Endothelial cell of umbilical vein (primary cell): ENCODE measurements around the gene FKBP2. TPM values are rescaled to one million over a fixed set of nuclear protein-coding genes. Genes with fewer than 3 reads are reported as not detected.

Experiments used
- BruUV-seq: library from RNA; stranded (reverse); fragments of 400-500 nt; replicated peaks from 2 replicates; lab custom pipeline; 2021; lab: Mats Ljungman, UMichigan
- CTCF ChIA-PET: fragments of 300-600, 350-600 bp; sonication (Branson Sonifier 250); formaldehyde crosslinking; loops from one replicate; lab custom pipeline; 2021; ENCODE audit warnings: antibody characterized with exemption, inconsistent platforms; lab: Charles Lee
- POLR2A ChIA-PET: fragments of 300-600, 350-600 bp; sonication (Branson Sonifier 250); formaldehyde crosslinking; loops from one replicate; lab custom pipeline; 2021; ENCODE audit warnings: antibody characterized with exemption, inconsistent platforms; lab: Charles Lee
- DNase-seq: peaks from one replicate; pipeline ENCODE4 v3.0.0-alpha.2; 2011; ENCODE audit warnings: low read depth, low spot score
- FAIRE-seq: peaks from 2 replicates; lab custom pipeline; 2011; peaks lifted over from hg19 to GRCh38; lab: Jason Lieb, UNC
- H2AFZ ChIP-seq: 2 replicates; pipeline ENCODE4 v1.6.0; 2012; ENCODE audit warnings: low read depth, low read length, control low read depth, inconsistent platforms
- H3K27ac ChIP-seq: 2 replicates; pipeline ENCODE4 v1.5.1; 2011; ENCODE audit warnings: low read depth, mild to moderate bottlenecking, control low read depth, low read length, moderate library complexity; ENCODE audit not compliant: insufficient read depth
- H3K27me3 ChIP-seq, 2 experiments: 2 replicates each; pipeline versions ENCODE4 v1.6.0 to v1.6.1; 2011; ENCODE audit warnings: low read length in 2 of 2, mixed read lengths in 1 of 2; ENCODE audit not compliant: control insufficient read depth in 2 of 2, insufficient read depth in 2 of 2
- H3K36me3 ChIP-seq, 2 experiments: 2 replicates in 1 of 2; 3 replicates in 1 of 2; pipeline ENCODE4 v1.5.1; 2011; ENCODE audit warnings: low read length in 2 of 2, mild to moderate bottlenecking in 1 of 2, moderate library complexity in 1 of 2; ENCODE audit not compliant: control insufficient read depth in 2 of 2, insufficient read depth in 2 of 2; ENCODE audit errors: extremely low read depth in 1 of 2
- H3K4me1 ChIP-seq: 3 replicates; pipeline ENCODE4 v1.5.1; 2011; ENCODE audit warnings: mild to moderate bottlenecking, low read length; ENCODE audit not compliant: control insufficient read depth, insufficient read depth; ENCODE audit errors: extremely low read depth
- H3K4me2 ChIP-seq: 2 replicates; pipeline ENCODE4 v1.6.1; 2011; ENCODE audit warnings: low read length, control low read depth, mixed read lengths; ENCODE audit not compliant: insufficient read depth
- H3K4me3 ChIP-seq, 3 experiments: fragments of 200-600 bp in 1 of 3; sonication (generic), shearing (Covaris generic) in 1 of 3; replicated peaks in 1 of 3; 2 replicates each; pipeline ENCODE4 v1.5.1; 2011 to 2016; ENCODE audit warnings: control low read depth in 3 of 3, low read length in 3 of 3, mild to moderate bottlenecking in 2 of 3, inconsistent platforms in 1 of 3, low read depth in 1 of 3, moderate library complexity in 1 of 3; ENCODE audit not compliant: insufficient read depth in 1 of 3
- H3K79me2 ChIP-seq: 2 replicates; pipeline ENCODE4 v1.6.0; 2012; ENCODE audit warnings: low read length, inconsistent platforms; ENCODE audit not compliant: control insufficient read depth, insufficient read depth
- H3K9ac ChIP-seq: replicated peaks from 2 replicates; pipeline ENCODE3; 2011; ENCODE audit warnings: low read length, control low read depth; ENCODE audit not compliant: insufficient read depth; ENCODE audit errors: extremely low read depth
- H3K9me1 ChIP-seq: replicated peaks from 3 replicates; pipeline ENCODE4 v1.6.0; 2011; ENCODE audit warnings: mild to moderate bottlenecking, low read length; ENCODE audit not compliant: control insufficient read depth, insufficient read depth; ENCODE audit errors: extremely low read depth
- H3K9me3 ChIP-seq: replicated peaks from 2 replicates; pipeline ENCODE4 v1.5.1; 2012; ENCODE audit warnings: low read length, inconsistent platforms; ENCODE audit not compliant: control insufficient read depth, insufficient read depth
- H4K20me1 ChIP-seq: replicated peaks from 2 replicates; pipeline ENCODE3; 2011; ENCODE audit warnings: mild to moderate bottlenecking, low read length; ENCODE audit not compliant: control insufficient read depth, insufficient read depth; ENCODE audit errors: extremely low read depth
- EZH2 ChIP-seq: IDR thresholded peaks from 2 replicates; pipeline ENCODE4 v1.6.1; 2012; ENCODE audit warnings: borderline replicate concordance, low read depth, mild to moderate bottlenecking, moderate library complexity, low read length, inconsistent platforms; ENCODE audit not compliant: severe bottlenecking
- FOS ChIP-seq: IDR thresholded peaks from 2 replicates; pipeline ENCODE4 v1.6.1; 2011; ENCODE audit warnings: mild to moderate bottlenecking, low read length, moderate library complexity, borderline replicate concordance; ENCODE audit not compliant: insufficient read depth
- GATA2 ChIP-seq: IDR thresholded peaks from 2 replicates; pipeline ENCODE4 v1.7.0; 2011; ENCODE audit warnings: low read depth, mild to moderate bottlenecking, moderate library complexity, mixed read lengths, low read length; ENCODE audit not compliant: insufficient read length, insufficient read depth
- JUN ChIP-seq: IDR thresholded peaks from 2 replicates; pipeline ENCODE4 v1.6.1; 2011; ENCODE audit warnings: borderline replicate concordance, low read depth; ENCODE audit not compliant: insufficient read length, insufficient read depth
- MYC ChIP-seq: IDR thresholded peaks from one replicate; pipeline ENCODE4 v1.6.1; 2011; ENCODE audit warnings: mild to moderate bottlenecking, low read depth, low read length
- POLR2A ChIP-seq: IDR thresholded peaks from 2 replicates; pipeline ENCODE4 v1.6.1; 2012; ENCODE audit warnings: low read depth, mild to moderate bottlenecking, control low read depth, low read length
- POLR2AphosphoS5 ChIP-seq: IDR thresholded peaks from 2 replicates; pipeline ENCODE4 v1.6.1; 2012; ENCODE audit warnings: low read depth, mild to moderate bottlenecking, control low read depth, low read length, moderate library complexity; ENCODE audit not compliant: insufficient read depth
- dilution Hi-C: fragments of 300-500 bp; cut with MboI; formaldehyde crosslinking; loops from one replicate; pipeline ENCODE4 v1.15.0; 2019; ENCODE audit warnings: low sequenced_read_pairs; ENCODE audit not compliant: extremely low pct_ligation_motif_present
- intact Hi-C: fragments of 100-400 bp; cut with micrococcal nuclease; formaldehyde crosslinking; loops from one replicate; pipeline ENCODE4 v1.10.0; 2022
- polyA plus RNA-seq, 4 experiments: library from polyadenylated mRNA; depleted of rRNA in 3 of 4; stranded (reverse) in 3 of 4; unstranded in 1 of 4; fragments of >200 nt; gene quantifications; 2 replicates each; pipeline versions ENCODE4 v1.2.1 to v1.2.3, GENCODE V29; 2011 to 2012; ENCODE audit warnings: missing spikeins in 1 of 4
- total RNA-seq: library from RNA; stranded (reverse); gene quantifications from 2 replicates; pipeline ENCODE4 v1.2.3, GENCODE V29; 2021
- TF ChIP-seq, protein P1 (sequence below): IDR thresholded peaks from 2 replicates; pipeline ENCODE4 v1.6.1; 2011; ENCODE audit not compliant: insufficient read depth, insufficient read length
- TF ChIP-seq, protein P2 (sequence below), 2 donors: IDR thresholded peaks; 1 replicate in 1 of 2; 2 replicates in 1 of 2; pipeline ENCODE4 v1.5.1; 2011; ENCODE audit warnings: low read length in 2 of 2, mild to moderate bottlenecking in 2 of 2, moderate library complexity in 2 of 2, control low read depth in 1 of 2, inconsistent platforms in 1 of 2, low read depth in 1 of 2; ENCODE audit not compliant: insufficient read depth in 1 of 2; ENCODE audit errors: extremely low read depth in 1 of 2

Gene FKBP2
- total and polyA plus RNA-seq, 2 donors (not counting 3 experiments of a cell fraction or from before 2014, with no cell fraction given): 48.5 to 74.4 TPM

DNA sequence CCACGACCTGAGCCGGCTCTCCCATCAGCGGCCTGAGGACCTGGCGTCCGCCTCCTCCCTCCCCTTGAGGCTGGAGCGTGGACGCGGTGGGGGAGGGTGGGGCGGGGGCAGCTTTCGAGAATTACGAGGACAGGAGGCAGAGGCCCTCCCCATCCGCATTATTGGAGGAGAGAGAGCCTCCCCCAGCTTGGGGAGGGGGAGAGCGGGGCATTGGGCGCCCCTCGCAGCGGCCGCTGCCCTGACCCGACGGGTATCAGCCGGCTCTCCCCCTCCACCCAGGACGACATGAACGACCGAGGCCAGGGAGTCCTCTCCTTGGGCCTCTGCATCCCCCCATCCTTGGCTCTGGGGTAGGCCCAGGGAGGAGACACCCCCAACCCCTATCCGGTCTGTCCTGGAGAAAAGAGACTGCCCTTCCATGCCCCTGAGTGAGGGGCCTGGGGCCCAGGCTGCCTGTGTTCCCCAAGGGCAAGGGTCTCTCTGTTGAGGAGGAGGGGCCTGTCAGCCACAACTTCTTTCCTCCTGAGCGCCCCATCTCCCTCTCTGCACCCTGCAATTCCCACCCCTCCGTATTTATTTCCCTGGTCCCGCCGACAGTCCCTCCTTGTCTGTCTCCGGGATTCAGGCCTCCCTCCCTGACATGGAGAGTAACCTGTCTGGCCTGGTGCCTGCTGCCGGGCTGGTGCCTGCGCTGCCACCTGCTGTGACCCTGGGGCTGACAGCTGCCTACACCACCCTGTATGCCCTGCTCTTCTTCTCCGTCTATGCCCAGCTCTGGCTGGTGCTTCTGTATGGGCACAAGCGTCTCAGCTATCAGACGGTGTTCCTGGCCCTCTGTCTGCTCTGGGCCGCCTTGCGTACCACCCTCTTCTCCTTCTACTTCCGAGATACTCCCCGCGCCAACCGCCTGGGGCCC, 45.2 kb downstream of the FKBP2 start:
- H3K4me2 ChIP-seq: peak overlapping the region; percentile 58
- ChIA-PET CTCF (interaction anchor here (2.2 to 3.5 kb wide), 3 partner anchors 15 to 69 kb away, joined by 8 to 26 read pairs (median 9); partner anchors contain the start of gene CATSPERZ), POLR2A (no interaction called here)
- H3K9me3 ChIP-seq: no peaks in the 10 kb centered on the region
- BruUV-seq: no TSS peak
- H4K20me1 ChIP-seq: no peaks in the 10 kb centered on the region
- peak; percentile 10 for TF ChIP-seq POLR2A
- TF ChIP-seq, protein P1, sequence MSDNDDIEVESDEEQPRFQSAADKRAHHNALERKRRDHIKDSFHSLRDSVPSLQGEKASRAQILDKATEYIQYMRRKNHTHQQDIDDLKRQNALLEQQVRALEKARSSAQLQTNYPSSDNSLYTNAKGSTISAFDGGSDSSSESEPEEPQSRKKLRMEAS: no peak
- FAIRE-seq (no peak), DNase-seq (no peak)
- H3K36me3 ChIP-seq: peaks cover 0 to 5% of the 10 kb centered on the region in 2 experiments
- peaks cover 11% of the 10 kb centered on the region for H3K4me1 ChIP-seq
- intact Hi-C loops (loop anchor here (1.0 to 5.0 kb wide), 5 partner anchors 16 to 99 kb away; partner anchors contain the start of genes ESRRA, PLCB3, PPP1R14B and STIP1), dilution Hi-C loops (no loop called here)
- peaks cover 2% of the 10 kb centered on the region for H3K79me2 ChIP-seq
- H3K9ac ChIP-seq: peak overlapping the region; percentile 54
- H3K27me3 ChIP-seq: peaks cover 11 to 12% of the 10 kb centered on the region in 2 experiments
- peak overlapping the region; percentile 11 to 49 (median 42) for H3K4me3 ChIP-seq
- H3K27ac ChIP-seq: no peak overlapping the region
- peak overlapping the region; percentile 49 for H2AFZ ChIP-seq
- no peaks in the 10 kb centered on the region for H3K9me1 ChIP-seq

DNA sequence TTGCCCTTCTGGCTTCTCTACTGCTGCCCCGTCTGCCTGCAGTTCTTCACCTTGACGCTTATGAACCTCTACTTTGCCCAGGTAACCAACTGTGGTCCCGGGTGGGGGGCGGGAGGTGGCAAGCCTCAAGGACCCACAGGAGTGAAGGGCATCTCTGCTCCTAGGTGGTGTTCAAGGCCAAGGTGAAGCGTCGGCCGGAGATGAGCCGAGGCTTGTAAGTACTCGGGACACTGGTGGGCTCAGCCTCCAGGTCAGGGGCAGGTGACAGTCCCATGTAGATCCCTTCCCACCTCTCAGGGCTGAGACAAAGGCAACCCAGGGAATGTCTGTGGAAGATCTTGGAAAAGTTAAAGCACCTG, 45.9 kb downstream of the FKBP2 start:
- intact Hi-C loops (loop anchor here (5.0 kb wide), 1 partner anchor 99 kb away; the partner anchor contains the start of gene STIP1), dilution Hi-C loops (no loop called here)

More for the DNA sequence above, 45.9 kb downstream of the FKBP2 start:
- Histone ChIP-seq H3K27me3 (peaks cover 13 to 18% of the 10 kb centered on the region in 2 experiments), H2AFZ (no peak overlapping the region), H3K9me3 (no peaks in the 10 kb centered on the region), H3K9me1 (no peaks in the 10 kb centered on the region), H3K9ac (no peak overlapping the region), H3K79me2 (peaks cover 2% of the 10 kb centered on the region), H3K4me1 (peaks cover 11% of the 10 kb centered on the region), H4K20me1 (no peaks in the 10 kb centered on the region), H3K4me2 (no peak overlapping the region), H3K4me3 (no peak overlapping the region), H3K27ac (no peak overlapping the region), H3K36me3 (peaks cover 0 to 5% of the 10 kb centered on the region in 2 experiments)
- BruUV-seq: no TSS peak
- ChIA-PET POLR2A (no interaction called here), CTCF (interaction anchor here (2.2 kb wide), 1 partner anchor 14 kb away, joined by 8 read pairs; no protein-coding TSS in a partner anchor)
- no peak for DNase-seq
- FAIRE-seq: no peak
- no peak for TF ChIP-seq POLR2AphosphoS5
- no peak for TF ChIP-seq EZH2
- TF ChIP-seq MYC: no peak
- no peak for TF ChIP-seq GATA2
- no peak for TF ChIP-seq JUN
- TF ChIP-seq POLR2A: no peak
- no peak for TF ChIP-seq FOS
- TF ChIP-seq, protein P1: no peak
- TF ChIP-seq, protein P2, sequence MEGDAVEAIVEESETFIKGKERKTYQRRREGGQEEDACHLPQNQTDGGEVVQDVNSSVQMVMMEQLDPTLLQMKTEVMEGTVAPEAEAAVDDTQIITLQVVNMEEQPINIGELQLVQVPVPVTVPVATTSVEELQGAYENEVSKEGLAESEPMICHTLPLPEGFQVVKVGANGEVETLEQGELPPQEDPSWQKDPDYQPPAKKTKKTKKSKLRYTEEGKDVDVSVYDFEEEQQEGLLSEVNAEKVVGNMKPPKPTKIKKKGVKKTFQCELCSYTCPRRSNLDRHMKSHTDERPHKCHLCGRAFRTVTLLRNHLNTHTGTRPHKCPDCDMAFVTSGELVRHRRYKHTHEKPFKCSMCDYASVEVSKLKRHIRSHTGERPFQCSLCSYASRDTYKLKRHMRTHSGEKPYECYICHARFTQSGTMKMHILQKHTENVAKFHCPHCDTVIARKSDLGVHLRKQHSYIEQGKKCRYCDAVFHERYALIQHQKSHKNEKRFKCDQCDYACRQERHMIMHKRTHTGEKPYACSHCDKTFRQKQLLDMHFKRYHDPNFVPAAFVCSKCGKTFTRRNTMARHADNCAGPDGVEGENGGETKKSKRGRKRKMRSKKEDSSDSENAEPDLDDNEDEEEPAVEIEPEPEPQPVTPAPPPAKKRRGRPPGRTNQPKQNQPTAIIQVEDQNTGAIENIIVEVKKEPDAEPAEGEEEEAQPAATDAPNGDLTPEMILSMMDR (IDR thresholded peaks at IDR 0.05; ENCODE audit: extremely low read depth in 1 of 2, insufficient read depth in 1 of 2, low read depth in 1 of 2, low read length in 2 of 2): no peak
